ENCODE measurements around the gene NCOA7.
A peak's percentile ranks its signal among the peaks of the same experiment; 100 is the strongest.

Gene NCOA7

GRCh38 chr6:125829433-125829832 is 38.7 kb downstream of the NCOA7 start:
- FAIRE-seq (peak; percentile 77), DNase-seq (ENCODE audit: insufficient read length, low spot score) (no peak)
- TF ChIP-seq POU2F2 (IDR thresholded peaks at IDR 0.05; ENCODE audit: low read depth, low read length) (no peak), SPI1 (IDR thresholded peaks at IDR 0.05; ENCODE audit: low read depth, low read length) (no peak), POLR2A (IDR thresholded peaks at IDR 0.05; ENCODE audit: low read depth, low read length) (no peak), PAX5 (IDR thresholded peaks at IDR 0.05; ENCODE audit: insufficient read depth, low read length, severe bottlenecking) (no peak), TAF1 (IDR thresholded peaks at IDR 0.05; ENCODE audit: low read depth, low read length) (no peak), POLR2AphosphoS5 (IDR thresholded peaks at IDR 0.05; ENCODE audit: low read depth, low read length) (no peak)

DNA sequence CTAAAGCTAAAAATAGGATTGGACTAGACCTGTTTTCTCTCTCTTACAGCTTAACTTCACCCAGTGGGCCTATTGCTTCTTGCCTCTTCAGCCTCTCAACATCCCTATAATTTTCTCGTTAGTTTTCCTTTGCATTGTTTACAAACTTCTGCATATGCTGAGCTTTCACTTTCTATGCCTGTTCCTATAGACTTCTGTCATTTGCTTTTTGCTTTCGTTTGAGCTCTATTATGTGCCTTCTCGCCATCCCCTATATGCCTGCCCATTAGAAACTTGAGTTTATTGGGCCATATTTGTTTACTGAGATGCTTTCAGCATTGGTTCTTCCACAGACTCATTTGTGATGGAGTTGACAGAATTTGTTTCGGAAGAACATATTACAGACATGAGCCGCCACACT is 40.9 kb downstream of the NCOA7 start:
- no peak for TF ChIP-seq TAF1 (IDR thresholded peaks at IDR 0.05; ENCODE audit: low read depth, low read length)
- TF ChIP-seq PAX5 (IDR thresholded peaks at IDR 0.05; ENCODE audit: insufficient read depth, low read length, severe bottlenecking), result no peak
- TF ChIP-seq POU2F2 (IDR thresholded peaks at IDR 0.05; ENCODE audit: low read depth, low read length), result no peak
- TF ChIP-seq SPI1 (IDR thresholded peaks at IDR 0.05; ENCODE audit: low read depth, low read length), result no peak
- TF ChIP-seq POLR2AphosphoS5 (IDR thresholded peaks at IDR 0.05; ENCODE audit: low read depth, low read length), result no peak
- no peak for TF ChIP-seq POLR2A (IDR thresholded peaks at IDR 0.05; ENCODE audit: low read depth, low read length)
- DNase-seq (ENCODE audit: insufficient read length, low spot score) (no peak), FAIRE-seq (no peak)

GRCh38 chr6:125832391-125833117 is 41.8 kb downstream of the NCOA7 start:
- DNase-seq (ENCODE audit: insufficient read length, low spot score) (no peak), FAIRE-seq (peak; percentile 35)
- peak; percentile 33; the same call in 1 of the 2 replicates for TF ChIP-seq SPI1 (IDR thresholded peaks at IDR 0.05; ENCODE audit: low read depth, low read length)
- TF ChIP-seq POU2F2 (IDR thresholded peaks at IDR 0.05; ENCODE audit: low read depth, low read length), result no peak

DNA sequence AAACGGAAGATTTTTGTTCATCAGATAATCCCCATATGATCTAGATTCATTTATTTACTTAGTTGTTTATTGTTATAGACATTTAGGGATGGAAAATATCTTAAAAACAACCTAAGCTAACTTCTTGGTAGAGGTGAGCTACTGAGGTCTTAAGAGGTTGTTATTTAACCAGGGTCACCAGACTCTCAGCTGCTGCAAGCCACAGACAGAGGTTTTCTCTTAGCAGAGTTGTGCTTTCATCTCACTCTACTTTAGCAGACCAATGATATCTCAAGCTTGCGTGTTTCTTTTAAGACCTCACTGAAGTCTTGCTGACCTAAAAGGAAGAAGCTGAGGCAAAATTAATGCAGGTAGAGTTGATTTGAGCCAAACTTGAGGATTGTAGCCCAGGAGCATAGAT is 43.6 kb downstream of the NCOA7 start:
- FAIRE-seq (no peak), DNase-seq (ENCODE audit: insufficient read length, low spot score) (no peak)
- no peak for TF ChIP-seq POU2F2 (IDR thresholded peaks at IDR 0.05; ENCODE audit: low read depth, low read length)
- no peak for TF ChIP-seq POLR2A (IDR thresholded peaks at IDR 0.05; ENCODE audit: low read depth, low read length)
- TF ChIP-seq PAX5 (IDR thresholded peaks at IDR 0.05; ENCODE audit: insufficient read depth, low read length, severe bottlenecking), result no peak
- TF ChIP-seq SPI1 (IDR thresholded peaks at IDR 0.05; ENCODE audit: low read depth, low read length), result no peak
- no peak for TF ChIP-seq POLR2AphosphoS5 (IDR thresholded peaks at IDR 0.05; ENCODE audit: low read depth, low read length)
- no peak for TF ChIP-seq TAF1 (IDR thresholded peaks at IDR 0.05; ENCODE audit: low read depth, low read length)

DNA sequence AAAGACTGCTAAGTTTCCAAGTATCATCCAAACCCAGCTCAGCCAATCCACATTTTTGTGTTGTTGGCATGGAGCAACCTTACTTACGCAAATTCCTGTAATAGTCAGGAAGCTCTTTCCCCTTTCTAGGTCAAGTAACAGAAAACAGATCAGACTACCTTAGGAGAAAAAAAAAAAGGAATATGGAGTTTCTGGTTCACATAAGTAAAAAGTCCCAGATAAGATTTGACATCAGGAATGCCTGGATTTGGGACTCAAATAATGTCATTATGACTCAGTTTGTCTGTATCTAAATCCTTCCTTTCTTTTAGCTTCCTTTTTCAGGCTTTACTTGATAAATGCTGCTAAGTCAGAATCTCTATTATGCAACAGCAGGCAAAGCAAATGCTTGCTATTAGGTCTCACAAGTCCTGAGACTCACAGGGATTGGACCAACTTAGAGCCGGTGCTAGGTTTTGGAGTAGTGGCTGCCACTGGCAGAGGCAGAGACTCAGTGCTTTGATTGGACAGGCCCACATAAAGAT is 44.5 kb downstream of the NCOA7 start:
- peak; percentile 13 for FAIRE-seq
- DNase-seq (ENCODE audit: insufficient read length, low spot score), result no peak
- TF ChIP-seq POU2F2 (IDR thresholded peaks at IDR 0.05; ENCODE audit: low read depth, low read length) (no peak), POLR2A (IDR thresholded peaks at IDR 0.05; ENCODE audit: low read depth, low read length) (no peak), SPI1 (IDR thresholded peaks at IDR 0.05; ENCODE audit: low read depth, low read length) (no peak), PAX5 (IDR thresholded peaks at IDR 0.05; ENCODE audit: insufficient read depth, low read length, severe bottlenecking) (no peak), POLR2AphosphoS5 (IDR thresholded peaks at IDR 0.05; ENCODE audit: low read depth, low read length) (no peak), TAF1 (IDR thresholded peaks at IDR 0.05; ENCODE audit: low read depth, low read length) (no peak)

GRCh38 chr6:125836466-125836865 is 45.7 kb downstream of the NCOA7 start:
- DNase-seq (ENCODE audit: insufficient read length, low spot score) (no peak), FAIRE-seq (no peak)
- no peak for TF ChIP-seq SPI1 (IDR thresholded peaks at IDR 0.05; ENCODE audit: low read depth, low read length)
- no peak for TF ChIP-seq POLR2AphosphoS5 (IDR thresholded peaks at IDR 0.05; ENCODE audit: low read depth, low read length)
- TF ChIP-seq POLR2A (IDR thresholded peaks at IDR 0.05; ENCODE audit: low read depth, low read length), result no peak
- TF ChIP-seq PAX5 (IDR thresholded peaks at IDR 0.05; ENCODE audit: insufficient read depth, low read length, severe bottlenecking), result no peak
- TF ChIP-seq POU2F2 (IDR thresholded peaks at IDR 0.05; ENCODE audit: low read depth, low read length), result no peak
- TF ChIP-seq TAF1 (IDR thresholded peaks at IDR 0.05; ENCODE audit: low read depth, low read length), result no peak

DNA sequence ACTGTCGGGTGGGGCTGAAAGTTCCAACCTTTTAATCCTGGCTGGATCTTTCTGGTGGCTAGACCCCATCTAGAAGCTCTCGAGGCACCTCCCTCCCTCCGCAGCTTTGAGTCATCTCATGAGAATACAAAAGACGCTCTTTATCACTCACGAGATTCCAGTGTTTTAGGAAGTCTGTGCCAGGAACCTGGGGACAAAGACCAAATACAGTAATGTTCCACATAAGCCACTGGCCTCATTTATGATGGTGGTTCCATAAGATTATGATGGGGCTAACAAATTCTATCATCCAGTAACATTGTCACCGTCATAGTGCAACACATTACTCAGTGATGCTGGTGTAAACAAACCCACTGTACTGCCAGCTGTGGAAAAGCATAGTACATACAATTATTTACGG is 48.7 kb downstream of the NCOA7 start:
- no peak for TF ChIP-seq SPI1 (IDR thresholded peaks at IDR 0.05; ENCODE audit: low read depth, low read length)
- no peak for TF ChIP-seq POLR2A (IDR thresholded peaks at IDR 0.05; ENCODE audit: low read depth, low read length)
- no peak for TF ChIP-seq PAX5 (IDR thresholded peaks at IDR 0.05; ENCODE audit: insufficient read depth, low read length, severe bottlenecking)
- TF ChIP-seq POLR2AphosphoS5 (IDR thresholded peaks at IDR 0.05; ENCODE audit: low read depth, low read length), result no peak
- TF ChIP-seq POU2F2 (IDR thresholded peaks at IDR 0.05; ENCODE audit: low read depth, low read length), result no peak
- no peak for TF ChIP-seq TAF1 (IDR thresholded peaks at IDR 0.05; ENCODE audit: low read depth, low read length)
- FAIRE-seq (no peak), DNase-seq (ENCODE audit: insufficient read length, low spot score) (no peak)

DNA sequence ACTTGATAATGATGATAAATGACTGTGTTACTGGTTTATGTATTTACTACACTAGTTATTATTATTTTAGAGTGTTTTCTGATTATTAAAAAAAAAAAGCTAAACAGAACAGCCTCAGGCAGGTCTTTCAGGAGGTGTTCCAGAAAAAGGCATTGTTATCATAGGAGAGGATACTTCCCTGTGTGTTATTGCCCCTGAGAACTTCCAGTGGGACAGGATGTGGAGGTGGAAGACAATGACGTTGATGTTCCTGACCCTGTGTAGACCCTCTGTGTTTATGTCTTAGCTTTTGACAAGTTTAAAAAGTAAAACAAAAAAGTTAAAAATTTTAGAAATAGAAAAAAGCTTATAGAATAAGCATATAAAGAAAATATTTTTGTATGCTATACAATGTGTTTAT is 49.1 kb downstream of the NCOA7 start:
- DNase-seq (ENCODE audit: insufficient read length, low spot score) (no peak), FAIRE-seq (no peak)
- TF ChIP-seq POLR2AphosphoS5 (IDR thresholded peaks at IDR 0.05; ENCODE audit: low read depth, low read length) (no peak), PAX5 (IDR thresholded peaks at IDR 0.05; ENCODE audit: insufficient read depth, low read length, severe bottlenecking) (no peak), TAF1 (IDR thresholded peaks at IDR 0.05; ENCODE audit: low read depth, low read length) (no peak), POU2F2 (IDR thresholded peaks at IDR 0.05; ENCODE audit: low read depth, low read length) (no peak), SPI1 (IDR thresholded peaks at IDR 0.05; ENCODE audit: low read depth, low read length) (no peak), POLR2A (IDR thresholded peaks at IDR 0.05; ENCODE audit: low read depth, low read length) (no peak)

DNA sequence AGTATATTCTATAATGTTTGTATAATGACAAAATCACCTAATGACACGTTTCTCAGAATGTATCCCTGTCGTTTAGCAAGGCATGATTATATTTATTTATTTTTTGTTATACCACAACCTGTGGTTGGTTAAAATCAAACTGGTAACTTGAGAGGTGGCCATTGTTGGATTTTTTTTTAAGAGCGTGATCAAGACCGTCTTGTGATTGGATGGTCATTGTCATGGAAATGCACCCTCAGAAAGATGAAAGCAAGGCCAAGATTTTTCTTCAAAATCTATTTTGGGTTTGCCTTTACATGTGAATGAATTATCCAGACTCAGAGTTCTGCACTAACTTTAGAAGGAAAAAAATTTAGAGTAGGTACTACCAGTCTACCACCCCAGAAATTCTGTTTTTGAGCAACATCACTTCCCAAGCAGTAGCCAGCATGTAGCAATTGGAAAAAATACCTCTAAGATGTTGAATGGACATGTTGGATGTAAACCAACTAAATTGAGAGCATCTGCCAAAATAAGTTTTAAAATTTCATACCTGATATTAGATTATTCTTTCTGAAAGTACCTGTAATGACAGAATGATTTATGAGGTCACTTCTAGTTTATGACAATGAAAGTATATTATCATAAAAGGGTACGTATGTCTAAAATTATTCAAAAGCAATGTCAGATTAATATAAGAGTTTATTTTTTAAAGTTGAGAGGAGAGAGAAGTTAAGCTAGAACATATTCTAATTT is 50.8 kb downstream of the NCOA7 start:
- DNase-seq (ENCODE audit: insufficient read length, low spot score) (no peak), FAIRE-seq (no peak)

More for the DNA sequence above, 50.8 kb downstream of the NCOA7 start:
- TF ChIP-seq SPI1 (IDR thresholded peaks at IDR 0.05; ENCODE audit: low read depth, low read length) (no peak), POLR2A (IDR thresholded peaks at IDR 0.05; ENCODE audit: low read depth, low read length) (no peak), TAF1 (IDR thresholded peaks at IDR 0.05; ENCODE audit: low read depth, low read length) (no peak), POU2F2 (IDR thresholded peaks at IDR 0.05; ENCODE audit: low read depth, low read length) (no peak), PAX5 (IDR thresholded peaks at IDR 0.05; ENCODE audit: insufficient read depth, low read length, severe bottlenecking) (no peak), POLR2AphosphoS5 (IDR thresholded peaks at IDR 0.05; ENCODE audit: low read depth, low read length) (no peak)

Measured in GM12891 (cell line).